WI38 (cell line): ENCODE measurements around the gene AP3S2.

ENCODE experiments used
- H3K4me3 ChIP-seq: 2 replicates; pipeline ENCODE4 v1.5.1; 2011; ENCODE audit warnings: low read depth, mild to moderate bottlenecking, control low read depth, low read length
- TF ChIP-seq, protein P1 (sequence below): IDR thresholded peaks from 2 replicates; pipeline ENCODE4 v1.5.1; 2012; ENCODE audit warnings: low read depth, mild to moderate bottlenecking, control low read depth, low read length

Gene AP3S2

GRCh38 chr15:89812011-89812846 lies 81.6 kb downstream of the AP3S2 start:
- no peak overlapping the region for H3K4me3 ChIP-seq
- TF ChIP-seq, protein P1, sequence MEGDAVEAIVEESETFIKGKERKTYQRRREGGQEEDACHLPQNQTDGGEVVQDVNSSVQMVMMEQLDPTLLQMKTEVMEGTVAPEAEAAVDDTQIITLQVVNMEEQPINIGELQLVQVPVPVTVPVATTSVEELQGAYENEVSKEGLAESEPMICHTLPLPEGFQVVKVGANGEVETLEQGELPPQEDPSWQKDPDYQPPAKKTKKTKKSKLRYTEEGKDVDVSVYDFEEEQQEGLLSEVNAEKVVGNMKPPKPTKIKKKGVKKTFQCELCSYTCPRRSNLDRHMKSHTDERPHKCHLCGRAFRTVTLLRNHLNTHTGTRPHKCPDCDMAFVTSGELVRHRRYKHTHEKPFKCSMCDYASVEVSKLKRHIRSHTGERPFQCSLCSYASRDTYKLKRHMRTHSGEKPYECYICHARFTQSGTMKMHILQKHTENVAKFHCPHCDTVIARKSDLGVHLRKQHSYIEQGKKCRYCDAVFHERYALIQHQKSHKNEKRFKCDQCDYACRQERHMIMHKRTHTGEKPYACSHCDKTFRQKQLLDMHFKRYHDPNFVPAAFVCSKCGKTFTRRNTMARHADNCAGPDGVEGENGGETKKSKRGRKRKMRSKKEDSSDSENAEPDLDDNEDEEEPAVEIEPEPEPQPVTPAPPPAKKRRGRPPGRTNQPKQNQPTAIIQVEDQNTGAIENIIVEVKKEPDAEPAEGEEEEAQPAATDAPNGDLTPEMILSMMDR = no peak

DNA sequence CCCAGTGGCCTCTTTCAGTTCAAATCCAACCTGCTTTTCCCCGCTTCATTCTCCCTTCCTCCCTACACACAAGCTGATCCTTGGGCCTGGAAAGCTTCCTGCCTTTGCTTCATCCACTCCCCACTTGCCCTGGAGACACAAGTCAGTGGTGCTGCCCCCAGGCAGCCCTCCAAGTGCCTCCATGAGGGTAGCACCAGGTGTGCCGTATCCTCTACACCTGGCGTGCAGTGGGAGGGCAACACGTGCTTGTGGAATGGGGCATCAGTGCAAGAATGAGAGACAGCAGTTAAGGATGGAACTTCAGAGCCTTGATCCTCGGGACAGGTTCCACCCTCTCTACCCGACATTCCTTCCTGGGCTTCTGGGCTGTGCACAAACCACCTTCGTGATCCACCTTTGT lies 83.0 kb downstream of the AP3S2 start:
- no peak overlapping the region for H3K4me3 ChIP-seq
- TF ChIP-seq, protein P1 = no peak

- no peak overlapping the region for H3K4me3 ChIP-seq
- TF ChIP-seq, protein P1 = no peak
These were observed 84.0 kb downstream of the AP3S2 start for GRCh38 chr15:89809787-89810148.

GRCh38 chr15:89809093-89809786 lies 84.6 kb downstream of the AP3S2 start:
- H3K4me3 ChIP-seq = no peak overlapping the region
- TF ChIP-seq, protein P1 = no peak

DNA sequence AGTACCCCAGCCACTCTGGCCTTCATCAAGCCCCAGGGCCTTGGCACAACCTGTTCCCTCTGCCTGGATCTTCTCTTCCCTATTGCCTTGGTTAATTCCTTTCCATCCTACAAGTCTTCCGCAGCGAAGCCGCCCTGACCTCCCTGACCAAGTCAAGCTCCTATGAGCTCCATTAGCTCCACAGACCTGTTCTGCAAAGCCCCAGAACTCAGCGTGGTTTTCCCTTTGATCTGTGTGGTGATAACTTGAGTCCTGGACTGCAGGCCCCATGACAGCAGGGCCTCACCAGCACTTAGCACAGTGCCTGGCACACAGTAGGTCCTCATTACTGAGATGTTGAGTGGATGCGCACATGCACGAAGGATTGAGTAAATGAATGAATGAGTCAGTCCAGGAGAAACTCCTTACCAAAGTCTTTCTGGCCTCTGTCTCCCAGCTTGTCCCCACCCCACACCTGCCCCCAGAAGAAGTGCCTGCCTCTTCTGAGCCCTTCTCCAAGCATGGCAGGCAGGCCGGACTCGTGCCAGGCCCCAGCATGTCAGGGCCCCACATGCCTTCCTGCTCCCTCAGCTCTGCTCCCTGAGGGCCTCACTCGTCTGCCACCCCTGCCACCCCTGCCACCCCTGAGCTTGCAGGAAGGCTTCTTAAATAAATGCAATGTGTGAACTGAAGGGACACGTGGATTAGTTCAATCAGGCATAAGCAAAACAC lies 85.5 kb downstream of the AP3S2 start:
- H3K4me3 ChIP-seq = no peak overlapping the region

GRCh38 chr15:89807689-89808088 lies 86.1 kb downstream of the AP3S2 start:
- H3K4me3 ChIP-seq = no peak overlapping the region
- TF ChIP-seq, protein P1 = no peak

More for the DNA sequence above, 85.5 kb downstream of the AP3S2 start:
- TF ChIP-seq, protein P1 = no peak
